ENCODE results near the gene FGFRL1.

DNA sequence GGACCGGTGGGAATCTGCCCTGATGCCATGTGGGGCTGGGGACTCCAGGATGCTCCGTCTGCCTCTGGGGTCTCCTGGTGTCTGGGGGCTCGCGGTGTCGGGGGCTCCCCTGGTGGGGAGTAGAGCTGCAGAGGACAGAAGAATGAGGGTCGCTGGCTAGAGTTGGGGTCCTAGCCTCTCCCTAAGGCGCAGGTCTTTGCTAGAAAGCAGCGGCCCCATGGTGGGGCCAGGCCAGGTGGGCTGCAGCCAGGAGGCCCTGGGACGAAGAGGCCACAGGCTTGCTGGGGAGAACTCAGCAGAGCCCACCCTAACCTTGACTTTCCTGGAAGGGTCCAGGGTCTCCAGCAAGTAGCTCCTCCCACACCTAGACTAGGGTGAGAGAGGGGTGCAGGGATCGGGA is 21.4 kb downstream of the FGFRL1 start:
- TF ChIP-seq, protein P1, sequence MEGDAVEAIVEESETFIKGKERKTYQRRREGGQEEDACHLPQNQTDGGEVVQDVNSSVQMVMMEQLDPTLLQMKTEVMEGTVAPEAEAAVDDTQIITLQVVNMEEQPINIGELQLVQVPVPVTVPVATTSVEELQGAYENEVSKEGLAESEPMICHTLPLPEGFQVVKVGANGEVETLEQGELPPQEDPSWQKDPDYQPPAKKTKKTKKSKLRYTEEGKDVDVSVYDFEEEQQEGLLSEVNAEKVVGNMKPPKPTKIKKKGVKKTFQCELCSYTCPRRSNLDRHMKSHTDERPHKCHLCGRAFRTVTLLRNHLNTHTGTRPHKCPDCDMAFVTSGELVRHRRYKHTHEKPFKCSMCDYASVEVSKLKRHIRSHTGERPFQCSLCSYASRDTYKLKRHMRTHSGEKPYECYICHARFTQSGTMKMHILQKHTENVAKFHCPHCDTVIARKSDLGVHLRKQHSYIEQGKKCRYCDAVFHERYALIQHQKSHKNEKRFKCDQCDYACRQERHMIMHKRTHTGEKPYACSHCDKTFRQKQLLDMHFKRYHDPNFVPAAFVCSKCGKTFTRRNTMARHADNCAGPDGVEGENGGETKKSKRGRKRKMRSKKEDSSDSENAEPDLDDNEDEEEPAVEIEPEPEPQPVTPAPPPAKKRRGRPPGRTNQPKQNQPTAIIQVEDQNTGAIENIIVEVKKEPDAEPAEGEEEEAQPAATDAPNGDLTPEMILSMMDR (IDR thresholded peaks at IDR 0.05; ENCODE audit: low read depth, low read length) = no peak
- no peak for TF ChIP-seq POLR2A (IDR thresholded peaks at IDR 0.05; ENCODE audit: extremely low read depth, insufficient read length)

Data from NB4 (cell line).